Measurements from ENCODE around the gene CCDC15.

Gene CCDC15

DNA sequence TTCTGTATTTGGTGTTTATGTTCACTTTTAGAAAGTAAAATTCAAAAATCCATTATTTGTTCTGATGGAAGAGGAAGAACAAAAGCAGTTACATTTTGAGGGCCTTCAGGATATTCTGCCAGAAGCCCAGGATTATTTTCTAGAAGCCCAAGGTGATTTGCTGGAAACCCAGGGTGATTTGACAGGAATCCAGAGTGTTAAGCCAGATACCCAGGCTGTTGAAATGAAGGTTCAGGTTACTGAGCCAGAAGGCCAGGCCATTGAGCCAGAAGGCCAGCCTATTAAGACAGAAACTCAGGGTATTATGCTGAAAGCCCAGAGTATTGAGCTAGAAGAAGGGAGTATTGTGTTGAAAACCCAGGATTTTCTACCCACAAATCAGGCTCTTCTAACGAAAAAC, 33.1 kb downstream of the CCDC15 start:
- no peaks in the 10 kb centered on the region for H4K20me1 ChIP-seq (ENCODE audit: insufficient read depth, low read length)
- no peaks in the 10 kb centered on the region for H3K4me1 ChIP-seq (ENCODE audit: insufficient read depth, low read length)
- H3K36me3 ChIP-seq (ENCODE audit: insufficient read depth, low read length): peaks cover 41% of the 10 kb centered on the region
- peaks cover 4% of the 10 kb centered on the region for H3K9me3 ChIP-seq (ENCODE audit: insufficient read depth, low read length, severe bottlenecking)
- H2AFZ ChIP-seq (ENCODE audit: low read depth, low read length): no peak overlapping the region
- no peak overlapping the region for H3K4me2 ChIP-seq (ENCODE audit: insufficient read depth, low read length)
- no peak for DNase-seq
- H3K9ac ChIP-seq (ENCODE audit: low read depth, low read length): no peak overlapping the region
- H3K79me2 ChIP-seq (ENCODE audit: insufficient read depth, low read length): no peaks in the 10 kb centered on the region
- no peak for ATAC-seq (ENCODE audit: insufficient read depth, low read depth)
- H3K27ac ChIP-seq (ENCODE audit: low read length): no peak overlapping the region
- no peak overlapping the region for H3K4me3 ChIP-seq (ENCODE audit: low read depth in 1 of 2, low read length in 2 of 2)
- TF ChIP-seq CTCF (IDR thresholded peaks at IDR 0.05; ENCODE audit: borderline replicate concordance, extremely low read depth, low read length, poor library complexity, severe bottlenecking) (no peak), EZH2 (IDR thresholded peaks at IDR 0.05; ENCODE audit: borderline replicate concordance, low read depth, low read length, severe bottlenecking) (no peak)
- no peaks in the 10 kb centered on the region for H3K27me3 ChIP-seq (ENCODE audit: insufficient read depth, low read length, poor library complexity)

DNA sequence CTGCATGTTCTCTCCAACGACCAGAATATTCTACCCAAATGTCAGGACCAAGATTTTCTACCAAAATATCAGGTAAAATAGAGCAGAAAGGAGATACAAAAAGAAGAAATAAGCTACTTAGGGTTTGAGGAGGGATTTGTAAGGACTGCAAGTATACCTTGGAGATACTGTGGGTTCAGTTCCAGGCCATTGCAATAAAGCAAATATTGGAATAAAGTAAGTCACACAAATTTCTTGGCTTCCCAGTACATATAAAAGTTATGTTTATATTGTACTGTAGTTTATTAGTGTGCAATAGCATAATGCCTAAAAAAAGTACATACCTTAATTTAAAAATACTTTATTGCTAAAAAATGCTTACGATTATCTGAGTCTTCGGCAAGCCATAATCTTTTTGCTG, 34.1 kb downstream of the CCDC15 start:
- no peak overlapping the region for H3K4me3 ChIP-seq (ENCODE audit: low read depth in 1 of 2, low read length in 2 of 2)
- H3K4me2 ChIP-seq (ENCODE audit: insufficient read depth, low read length): no peak overlapping the region
- H3K4me1 ChIP-seq (ENCODE audit: insufficient read depth, low read length): no peaks in the 10 kb centered on the region
- H4K20me1 ChIP-seq (ENCODE audit: insufficient read depth, low read length): no peaks in the 10 kb centered on the region
- H3K27ac ChIP-seq (ENCODE audit: low read length): no peak overlapping the region
- peaks cover 39% of the 10 kb centered on the region for H3K36me3 ChIP-seq (ENCODE audit: insufficient read depth, low read length)
- H3K79me2 ChIP-seq (ENCODE audit: insufficient read depth, low read length): no peaks in the 10 kb centered on the region
- H3K27me3 ChIP-seq (ENCODE audit: insufficient read depth, low read length, poor library complexity): no peaks in the 10 kb centered on the region
- DNase-seq (no peak), ATAC-seq (ENCODE audit: insufficient read depth, low read depth) (no peak)
- H2AFZ ChIP-seq (ENCODE audit: low read depth, low read length): no peak overlapping the region
- TF ChIP-seq EZH2 (IDR thresholded peaks at IDR 0.05; ENCODE audit: borderline replicate concordance, low read depth, low read length, severe bottlenecking) (no peak), CTCF (IDR thresholded peaks at IDR 0.05; ENCODE audit: borderline replicate concordance, extremely low read depth, low read length, poor library complexity, severe bottlenecking) (no peak)
- H3K9ac ChIP-seq (ENCODE audit: low read depth, low read length): no peak overlapping the region
- no peaks in the 10 kb centered on the region for H3K9me3 ChIP-seq (ENCODE audit: insufficient read depth, low read length, severe bottlenecking)

- DNase-seq: no peak
Measured at GRCh38 chr11:125001079-125001778, 47.2 kb downstream of the CCDC15 start.

More at GRCh38 chr11:125001079-125001778, 47.2 kb downstream of the CCDC15 start:
- TF ChIP-seq EZH2 (IDR thresholded peaks at IDR 0.05; ENCODE audit: borderline replicate concordance, low read depth, low read length, severe bottlenecking) (no peak), CTCF (IDR thresholded peaks at IDR 0.05; ENCODE audit: borderline replicate concordance, extremely low read depth, low read length, poor library complexity, severe bottlenecking) (no peak)
- Histone ChIP-seq H3K4me2 (ENCODE audit: insufficient read depth, low read length) (no peak overlapping the region), H3K27ac (ENCODE audit: low read length) (no peak overlapping the region), H3K27me3 (ENCODE audit: insufficient read depth, low read length, poor library complexity) (no peaks in the 10 kb centered on the region), H3K4me3 (ENCODE audit: low read depth in 1 of 2, low read length in 2 of 2) (no peak overlapping the region), H2AFZ (ENCODE audit: low read depth, low read length) (no peak overlapping the region), H4K20me1 (ENCODE audit: insufficient read depth, low read length) (no peaks in the 10 kb centered on the region), H3K36me3 (ENCODE audit: insufficient read depth, low read length) (peaks cover 31% of the 10 kb centered on the region), H3K9me3 (ENCODE audit: insufficient read depth, low read length, severe bottlenecking) (peaks cover 3% of the 10 kb centered on the region), H3K79me2 (ENCODE audit: insufficient read depth, low read length) (no peaks in the 10 kb centered on the region), H3K9ac (ENCODE audit: low read depth, low read length) (no peak overlapping the region), H3K4me1 (ENCODE audit: insufficient read depth, low read length) (no peaks in the 10 kb centered on the region)
- ATAC-seq (ENCODE audit: insufficient read depth, low read depth): no peak
